GM18907 (cell line): ENCODE results near the gene MPO.

Experiments used
- ATAC-seq: cut with Tn5 transposase; IDR thresholded peaks from one replicate; pipeline ENCODE4 v1.9.1; 2021; ENCODE audit warnings: mild to moderate bottlenecking, moderate library complexity; ENCODE audit not compliant: unreplicated experiment

MPO gene

DNA sequence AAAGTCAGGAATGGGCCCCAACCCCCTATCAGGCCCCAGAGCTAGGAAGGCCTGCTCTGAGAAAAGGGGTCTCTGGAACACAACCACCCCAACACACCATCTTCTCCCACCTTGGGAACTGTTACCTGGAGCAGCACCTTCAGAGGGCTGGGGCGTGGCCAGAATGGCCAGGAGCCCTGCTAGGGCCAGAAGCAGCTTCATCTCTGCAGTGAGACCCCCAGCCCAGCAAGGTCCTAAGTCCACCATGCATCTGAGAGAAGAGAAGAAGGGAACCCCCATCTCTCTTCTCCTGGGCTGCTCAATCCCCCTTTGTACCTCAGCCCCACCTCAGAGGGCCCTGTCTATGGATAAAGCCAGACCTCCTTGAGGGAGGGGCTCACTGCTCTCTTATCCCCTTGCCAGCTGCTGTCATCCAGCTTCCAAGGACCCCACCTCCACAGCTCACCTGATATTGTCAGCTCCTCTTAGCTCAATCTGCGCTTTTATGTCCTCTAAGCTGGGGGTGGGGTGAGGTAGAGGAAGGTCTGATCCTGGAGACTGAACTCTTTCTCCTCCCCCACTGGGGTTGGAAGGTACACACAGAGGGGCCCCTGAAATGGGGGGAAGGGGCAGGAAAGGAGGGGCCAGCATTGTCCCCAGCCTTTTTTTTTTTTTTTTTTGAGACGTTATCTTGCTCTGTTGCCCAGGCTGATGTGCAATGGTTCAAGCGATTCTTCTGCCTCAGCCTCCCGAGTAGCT lies at the start of gene MPO:
MPO (minus strand) TSS at position 456 of the 738 bp plus-strand sequence; CDS start at position 279, 177 bp downstream.
- ATAC-seq: no peak

DNA sequence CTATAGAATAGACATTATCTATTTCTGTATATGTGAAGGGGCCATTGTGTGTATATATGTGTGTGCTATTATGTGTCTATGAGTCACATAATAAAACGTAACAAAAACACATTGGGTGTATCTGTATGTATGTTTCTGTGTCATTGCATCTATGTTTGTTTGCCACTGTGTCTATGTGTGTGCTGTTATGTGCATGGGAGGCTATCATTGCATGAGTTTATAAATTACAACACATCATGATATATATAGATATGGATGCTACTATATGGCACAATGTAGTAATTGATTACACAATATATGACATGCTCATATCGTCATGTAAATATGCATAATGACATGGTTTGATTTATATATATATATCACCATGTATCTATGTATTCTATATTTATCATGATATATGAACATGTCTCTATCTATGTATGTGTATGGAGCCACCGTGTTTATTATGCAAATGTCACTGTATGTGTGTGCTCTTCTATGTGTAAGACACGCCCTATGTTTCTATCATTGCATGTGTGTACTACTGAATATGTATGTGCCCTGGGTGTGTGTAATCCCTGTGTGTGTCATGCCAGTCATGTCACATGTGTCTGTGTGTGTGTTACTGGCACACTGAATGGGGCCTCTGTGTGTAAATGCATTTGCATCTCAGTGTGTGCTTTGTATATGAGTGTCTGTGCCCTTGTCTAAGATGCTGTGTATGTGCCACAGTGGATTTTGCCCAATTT lies 49.2 kb upstream of the MPO start:
- peak; percentile 4 for ATAC-seq

DNA sequence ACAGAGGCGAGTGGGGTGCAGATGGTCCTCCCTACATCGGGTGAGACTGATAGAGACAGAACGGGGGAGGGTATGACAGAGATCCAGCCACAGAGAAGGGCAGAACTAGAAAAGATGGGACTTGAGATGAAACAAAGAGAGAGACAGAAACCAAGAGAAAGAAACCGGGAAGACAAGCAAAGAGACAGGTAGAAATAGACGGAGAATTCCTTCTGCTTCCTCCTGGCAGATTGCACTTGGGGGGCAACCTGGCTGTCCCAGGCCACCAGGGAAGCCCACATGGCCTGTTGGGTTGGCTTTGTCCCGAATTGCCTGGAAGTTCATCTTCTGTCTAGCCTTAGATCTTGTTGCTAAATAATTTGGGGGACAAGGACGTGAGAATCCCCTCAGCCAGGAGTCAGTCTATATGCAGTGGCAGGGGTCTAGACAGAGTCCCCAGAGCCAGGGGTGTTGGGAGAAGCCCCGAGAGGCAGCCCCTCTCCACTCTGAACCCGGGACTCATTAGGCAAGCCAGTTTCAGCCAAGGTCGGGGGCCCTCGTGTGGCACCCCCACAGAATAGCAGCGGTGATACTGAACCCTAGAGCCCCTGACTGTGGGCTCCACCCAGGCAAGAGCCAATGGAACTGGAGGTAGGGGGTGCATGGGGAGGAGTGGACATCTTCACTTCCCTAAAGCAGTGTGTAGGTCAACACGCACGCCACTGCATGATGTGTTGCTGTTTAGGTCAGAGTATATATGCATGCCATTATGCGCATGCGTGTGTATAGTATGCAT lies 48.5 kb upstream of the MPO start:
- ATAC-seq: peak; percentile 41

- peak; percentile 21 for ATAC-seq
These were observed 47.7 kb upstream of the MPO start, which contains the start of gene TSPOAP1 for GRCh38 chr17:58328195-58329034. TSS of gene TSPOAP1 (minus strand) at chr17:58328795. CDS start at chr17:58327920, 875 bp downstream.

DNA sequence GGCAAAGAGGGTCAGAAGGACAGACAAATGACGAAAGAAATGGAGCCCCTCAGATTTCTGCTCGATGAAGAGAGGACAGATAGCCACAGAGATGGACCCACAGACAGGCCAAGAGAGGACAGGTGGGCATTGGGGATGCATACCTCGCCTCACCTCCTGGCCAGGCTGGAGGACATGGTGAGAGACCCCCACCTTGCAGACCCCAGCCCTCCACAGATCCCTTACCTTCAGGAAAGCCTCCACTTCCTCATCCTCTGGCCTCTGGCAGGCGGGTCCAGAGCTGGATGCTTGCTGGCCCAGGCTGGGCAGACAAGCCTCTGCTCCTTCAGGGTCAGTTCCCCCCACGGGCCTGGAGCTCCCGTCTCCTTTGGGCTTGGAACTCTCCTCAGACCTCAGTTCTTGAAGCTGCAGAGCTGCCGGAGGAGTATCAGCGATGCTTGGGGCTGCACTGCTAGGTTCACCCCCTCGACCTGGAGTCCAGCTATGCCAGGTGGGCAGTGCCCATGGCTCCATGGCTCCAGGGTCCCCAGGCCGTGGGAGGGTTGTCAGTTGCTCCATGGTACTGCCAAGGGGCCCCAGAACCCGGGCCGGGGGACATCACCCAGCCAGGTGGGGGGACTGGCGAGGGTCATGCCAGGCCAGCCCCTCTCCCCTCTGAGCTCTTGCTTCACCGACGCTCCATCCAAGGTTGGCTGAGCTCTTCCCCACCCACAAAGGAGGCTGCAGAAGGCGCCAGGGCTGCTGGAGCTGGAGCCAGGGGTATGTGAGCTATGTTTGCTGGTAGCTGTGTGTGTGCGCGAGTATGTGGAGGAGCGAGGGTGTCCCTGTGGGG lies 46.8 kb upstream of the MPO start:
- ATAC-seq: no peak

DNA sequence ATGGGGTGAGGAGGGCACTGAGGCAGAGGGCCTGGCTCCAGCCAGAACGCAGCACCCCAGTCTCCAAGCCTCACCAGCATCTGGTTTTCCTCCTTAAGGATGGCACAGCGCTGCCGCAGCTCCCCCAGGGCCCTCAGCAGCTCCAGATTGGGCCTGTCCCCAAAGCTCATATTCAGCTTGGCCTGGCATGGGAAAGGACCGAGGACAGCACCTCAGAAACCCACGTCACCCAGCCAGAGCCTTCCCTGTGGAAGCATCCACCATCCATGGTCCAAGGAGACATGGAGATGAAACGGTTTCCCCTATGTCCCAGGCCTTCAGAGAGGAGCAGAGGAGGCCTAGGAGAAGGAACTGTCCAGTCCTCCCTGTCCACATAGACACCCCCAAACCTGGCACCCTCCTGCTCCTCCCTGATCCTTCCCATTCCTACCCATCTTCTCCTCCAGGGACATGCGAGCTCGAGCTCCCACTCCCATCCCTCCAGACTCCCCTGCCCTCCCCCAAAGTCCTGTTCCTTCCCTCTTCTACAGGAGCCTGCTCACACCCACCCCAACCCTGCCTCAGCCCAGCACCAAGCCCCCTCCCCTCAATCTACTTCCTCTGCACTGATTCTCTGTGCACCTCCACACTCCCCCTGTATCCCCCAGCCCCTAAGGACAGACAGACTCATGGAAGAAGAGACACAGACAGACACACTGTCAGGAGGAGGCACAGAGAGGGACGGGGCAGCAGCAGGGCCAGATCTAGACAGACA lies 46.1 kb upstream of the MPO start:
- ATAC-seq: no peak

- no peak for ATAC-seq
These were observed 45.3 kb upstream of the MPO start for GRCh38 chr17:58325976-58326468.

GRCh38 chr17:58325289-58325726 lies 44.6 kb upstream of the MPO start:
- no peak for ATAC-seq

- ATAC-seq: no peak
These were observed 43.9 kb upstream of the MPO start for GRCh38 chr17:58324409-58325288.

DNA sequence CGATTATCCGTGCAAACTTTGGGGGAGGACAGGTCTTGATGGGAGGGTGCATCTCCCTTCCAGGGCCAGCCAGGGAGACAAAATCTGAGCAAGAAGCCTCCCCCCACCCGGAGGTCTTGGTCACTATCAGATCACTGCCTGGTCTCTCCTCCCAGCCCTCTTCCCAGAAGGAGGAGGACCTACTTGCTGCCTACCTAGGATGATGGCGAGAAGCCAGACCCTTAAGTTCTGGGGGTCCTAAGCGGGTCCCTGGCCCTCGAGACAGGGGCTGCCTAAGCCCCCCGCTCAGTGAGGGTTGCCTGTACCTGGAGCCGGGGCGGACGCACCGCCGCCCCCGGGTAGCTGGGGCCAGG lies 43.3 kb upstream of the MPO start:
- ATAC-seq: no peak

GRCh38 chr17:58323366-58324055 lies 42.8 kb upstream of the MPO start:
- no peak for ATAC-seq

DNA sequence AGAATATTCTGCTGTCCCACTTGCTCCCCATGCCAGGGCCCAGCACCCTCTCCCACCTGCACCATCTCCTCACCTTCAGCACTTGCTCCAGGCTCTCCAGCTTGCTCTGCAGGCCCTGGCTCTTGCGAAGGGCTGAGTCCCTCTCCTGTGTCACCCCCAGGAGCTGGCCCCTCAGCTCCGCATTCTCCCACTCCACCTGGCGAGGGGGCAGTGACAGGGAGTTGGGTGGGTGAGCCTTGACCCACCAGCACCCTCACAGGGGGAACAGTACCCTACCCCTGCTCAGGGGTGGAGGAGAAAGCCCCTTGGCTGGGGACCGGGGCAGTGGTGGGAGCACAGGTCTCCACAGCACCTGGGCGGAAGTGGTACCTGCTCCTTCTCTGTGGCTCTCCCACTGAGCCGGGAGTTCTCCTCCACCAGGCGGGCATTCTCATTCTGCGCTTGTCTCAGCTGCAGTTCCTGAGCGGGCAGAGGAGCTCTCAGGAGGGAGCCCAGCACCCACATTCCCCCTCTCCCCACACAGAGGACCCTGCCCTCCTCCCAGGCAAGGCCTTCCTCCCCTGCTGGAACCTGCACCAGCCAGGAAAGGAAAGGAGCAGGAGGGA lies 41.9 kb upstream of the MPO start:
- ATAC-seq: no peak

GRCh38 chr17:58321571-58322525 lies 41.1 kb upstream of the MPO start:
- no peak for ATAC-seq

DNA sequence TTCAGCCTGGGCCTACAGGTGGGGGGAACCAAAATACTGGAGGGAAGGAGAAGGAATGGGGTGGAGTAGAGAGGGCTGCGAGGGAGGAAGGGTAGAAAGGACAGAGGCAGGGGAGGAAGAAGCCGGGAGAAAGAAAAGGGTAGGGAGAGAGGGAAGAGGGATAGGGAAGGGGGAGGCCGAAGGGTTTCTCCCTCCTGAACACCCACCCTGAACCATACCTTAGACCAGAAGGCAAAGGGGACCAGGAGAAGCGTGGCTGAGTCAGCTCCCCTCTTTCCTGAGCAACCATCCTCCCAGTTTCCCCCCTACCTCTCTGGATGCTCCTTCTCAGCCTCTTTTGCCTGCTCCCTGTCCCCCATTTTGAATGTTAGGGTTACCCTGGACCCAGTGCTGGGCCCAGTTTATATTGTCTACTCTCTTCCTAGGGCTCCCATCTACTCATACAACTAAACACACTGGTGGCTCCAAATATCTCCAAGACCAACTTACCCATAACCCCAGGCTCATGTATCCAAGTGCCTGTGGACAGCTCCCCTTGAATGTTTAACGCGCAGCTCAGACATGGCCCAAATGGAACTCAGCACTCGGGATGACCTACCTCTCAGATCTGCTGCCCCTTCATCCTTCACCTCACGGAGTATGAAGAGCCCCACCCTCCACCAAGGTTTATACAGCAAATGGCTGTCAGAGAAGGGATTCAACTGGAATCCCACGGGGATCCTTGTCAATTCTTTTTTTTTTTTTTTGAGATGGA lies 40.0 kb upstream of the MPO start:
- ATAC-seq: no peak

- no peak for ATAC-seq
These were observed 39.4 kb upstream of the MPO start for GRCh38 chr17:58320163-58320558.
